B cell (primary cell): ENCODE data around the gene ASXL2.
"Not testable (repeated sequence)": the region's sequence is repeated elsewhere in the genome, so short reads cannot be mapped to it uniquely, and the experiment has no call there.

Experiments
- CTCF ChIP-seq: fragments of 200-600 bp; IDR thresholded peaks from one replicate; pipeline ENCODE4 v1.8.0; 2022; ENCODE audit warnings: antibody characterized with exemption, mild to moderate bottlenecking
- EZH2 ChIP-seq: IDR thresholded peaks from 2 replicates; pipeline ENCODE4 v1.6.1; 2012; ENCODE audit warnings: borderline replicate concordance, low read depth, mild to moderate bottlenecking, moderate library complexity, low read length; ENCODE audit not compliant: insufficient read depth, poor library complexity, severe bottlenecking

GRCh38 chr2:25913696-25913973, 35.3 kb upstream of the ASXL2 start:
- TF ChIP-seq CTCF, EZH2: not testable (repeated sequence)
